Measurements from ENCODE around the gene AGPAT2. TPM values are rescaled to one million over a fixed set of nuclear protein-coding genes. Genes with fewer than 3 reads are reported as not detected.

Gene AGPAT2
- total and polyA plus RNA-seq, 2 experiments from 2014 or later: 125 to 242 TPM

- no peaks in the 10 kb centered on the region for H3K9me2 ChIP-seq (replicated peaks; ENCODE audit: insufficient read depth)
- no peaks in the 10 kb centered on the region for H3K9me3 ChIP-seq (ENCODE audit: low read depth)
- H3K4me2 ChIP-seq: no peak overlapping the region
- H4K20me1 ChIP-seq (ENCODE audit: insufficient read depth, poor library complexity, severe bottlenecking): peaks cover 43% of the 10 kb centered on the region
- H3K4me1 ChIP-seq (ENCODE audit: insufficient read depth): peaks cover 24% of the 10 kb centered on the region
- peaks cover 86% of the 10 kb centered on the region for H3K79me2 ChIP-seq
- H3K27me3 ChIP-seq: no peaks in the 10 kb centered on the region
- DNase-seq (ENCODE audit: low spot score): no peak
- WGBS (ENCODE audit: low lambda C conversion rate, missing lambda C conversion rate): 89% methylated on average over 15 of the region's 16 CpGs
- H3K27ac ChIP-seq: no peak overlapping the region
- no peaks in the 10 kb centered on the region for H3K36me3 ChIP-seq (replicated peaks; ENCODE audit: insufficient read depth, low read depth)
- TF ChIP-seq CTCF (IDR thresholded peaks at IDR 0.05; ENCODE audit: poor library complexity) (no peak), EZH2 (IDR thresholded peaks at IDR 0.05; ENCODE audit: borderline replicate concordance) (no peak)
- H3K4me3 ChIP-seq: no peak overlapping the region
- H2AFZ ChIP-seq: no peak overlapping the region
Measured at GRCh38 chr9:136683173-136683745, 4.0 kb downstream of the AGPAT2 start.

GRCh38 chr9:136682710-136683109 is 4.5 kb downstream of the AGPAT2 start:
- Histone ChIP-seq H4K20me1 (ENCODE audit: insufficient read depth, poor library complexity, severe bottlenecking) (peaks cover 49% of the 10 kb centered on the region), H3K79me2 (peaks cover 90% of the 10 kb centered on the region), H3K4me1 (ENCODE audit: insufficient read depth) (peaks cover 23% of the 10 kb centered on the region), H3K27ac (no peak overlapping the region), H3K36me3 (replicated peaks; ENCODE audit: insufficient read depth, low read depth) (no peaks in the 10 kb centered on the region), H3K27me3 (no peaks in the 10 kb centered on the region), H3K4me2 (no peak overlapping the region), H3K4me3 (no peak overlapping the region), H2AFZ (no peak overlapping the region), H3K9me3 (ENCODE audit: low read depth) (no peaks in the 10 kb centered on the region), H3K9me2 (replicated peaks; ENCODE audit: insufficient read depth) (no peaks in the 10 kb centered on the region)
- no peak for DNase-seq (ENCODE audit: low spot score)
- TF ChIP-seq EZH2phosphoT487 (IDR thresholded peaks at IDR 0.05; ENCODE audit: low read depth, severe bottlenecking, unreplicated experiment) (no peak), EZH2 (IDR thresholded peaks at IDR 0.05; ENCODE audit: borderline replicate concordance) (no peak), CTCF (IDR thresholded peaks at IDR 0.05; ENCODE audit: poor library complexity) (no peak)
- 82% methylated on average over 10 of the region's 10 CpGs for WGBS (ENCODE audit: low lambda C conversion rate, missing lambda C conversion rate)

GRCh38 chr9:136681945-136682699 is 5.1 kb downstream of the AGPAT2 start:
- Histone ChIP-seq H3K27me3 (no peaks in the 10 kb centered on the region), H4K20me1 (ENCODE audit: insufficient read depth, poor library complexity, severe bottlenecking) (peaks cover 49% of the 10 kb centered on the region), H2AFZ (no peak overlapping the region), H3K36me3 (replicated peaks; ENCODE audit: insufficient read depth, low read depth) (no peaks in the 10 kb centered on the region), H3K4me1 (ENCODE audit: insufficient read depth) (peaks cover 20% of the 10 kb centered on the region), H3K27ac (no peak overlapping the region), H3K79me2 (peaks cover 90% of the 10 kb centered on the region), H3K9me3 (ENCODE audit: low read depth) (no peaks in the 10 kb centered on the region), H3K4me3 (no peak overlapping the region), H3K4me2 (no peak overlapping the region), H3K9me2 (replicated peaks; ENCODE audit: insufficient read depth) (no peaks in the 10 kb centered on the region)
- no peak for TF ChIP-seq EZH2 (IDR thresholded peaks at IDR 0.05; ENCODE audit: borderline replicate concordance)
- TF ChIP-seq EZH2phosphoT487 (IDR thresholded peaks at IDR 0.05; ENCODE audit: low read depth, severe bottlenecking, unreplicated experiment): no peak
- TF ChIP-seq CTCF (IDR thresholded peaks at IDR 0.05; ENCODE audit: poor library complexity): no peak
- DNase-seq (ENCODE audit: low spot score): no peak
- 91% methylated on average over 20 of the region's 20 CpGs for WGBS (ENCODE audit: low lambda C conversion rate, missing lambda C conversion rate)
